ENCODE measurements around the gene PRKAA1.
"Not testable (repeated sequence)": the region's sequence is repeated elsewhere in the genome, so short reads cannot be mapped to it uniquely, and the experiment has no call there.

Gene PRKAA1

GRCh38 chr5:40734986-40735385 is 63.2 kb downstream of the PRKAA1 start:
- H3K4me3 ChIP-seq (ENCODE audit: low read depth, low read length) = no peak overlapping the region

- H3K4me3 ChIP-seq (ENCODE audit: low read depth, low read length) = no peak overlapping the region
Observed at GRCh38 chr5:40733879-40734563, 64.2 kb downstream of the PRKAA1 start.

- H3K4me3 ChIP-seq (ENCODE audit: low read depth, low read length) = no peak overlapping the region
Observed at GRCh38 chr5:40733434-40733833, 64.7 kb downstream of the PRKAA1 start.

- H3K4me3 ChIP-seq (ENCODE audit: low read depth, low read length) = not testable (repeated sequence)
Observed at GRCh38 chr5:40722497-40722911, 75.7 kb downstream of the PRKAA1 start.

GRCh38 chr5:40720069-40720468 is 78.1 kb downstream of the PRKAA1 start:
- no peak overlapping the region for H3K4me3 ChIP-seq (ENCODE audit: low read depth, low read length)

- H3K4me3 ChIP-seq (ENCODE audit: low read depth, low read length) = no peak overlapping the region
Observed at GRCh38 chr5:40717281-40717680, 80.9 kb downstream of the PRKAA1 start.

GRCh38 chr5:40716590-40716989 is 81.6 kb downstream of the PRKAA1 start:
- no peak overlapping the region for H3K4me3 ChIP-seq (ENCODE audit: low read depth, low read length)

- no peak overlapping the region for H3K4me3 ChIP-seq (ENCODE audit: low read depth, low read length)
Observed at GRCh38 chr5:40716000-40716399, 82.2 kb downstream of the PRKAA1 start.

- H3K4me3 ChIP-seq (ENCODE audit: low read depth, low read length) = no peak overlapping the region
Observed at GRCh38 chr5:40714001-40714400, 84.2 kb downstream of the PRKAA1 start.

GRCh38 chr5:40710575-40710974 is 87.6 kb downstream of the PRKAA1 start:
- H3K4me3 ChIP-seq (ENCODE audit: low read depth, low read length) = not testable (repeated sequence)
